GM21515 (cell line): ENCODE measurements around the gene UXS1.

Experiments
- ATAC-seq: cut with Tn5 transposase; IDR thresholded peaks from one replicate; pipeline ENCODE4 v1.9.1; 2021; ENCODE audit not compliant: unreplicated experiment

The UXS1 gene

DNA sequence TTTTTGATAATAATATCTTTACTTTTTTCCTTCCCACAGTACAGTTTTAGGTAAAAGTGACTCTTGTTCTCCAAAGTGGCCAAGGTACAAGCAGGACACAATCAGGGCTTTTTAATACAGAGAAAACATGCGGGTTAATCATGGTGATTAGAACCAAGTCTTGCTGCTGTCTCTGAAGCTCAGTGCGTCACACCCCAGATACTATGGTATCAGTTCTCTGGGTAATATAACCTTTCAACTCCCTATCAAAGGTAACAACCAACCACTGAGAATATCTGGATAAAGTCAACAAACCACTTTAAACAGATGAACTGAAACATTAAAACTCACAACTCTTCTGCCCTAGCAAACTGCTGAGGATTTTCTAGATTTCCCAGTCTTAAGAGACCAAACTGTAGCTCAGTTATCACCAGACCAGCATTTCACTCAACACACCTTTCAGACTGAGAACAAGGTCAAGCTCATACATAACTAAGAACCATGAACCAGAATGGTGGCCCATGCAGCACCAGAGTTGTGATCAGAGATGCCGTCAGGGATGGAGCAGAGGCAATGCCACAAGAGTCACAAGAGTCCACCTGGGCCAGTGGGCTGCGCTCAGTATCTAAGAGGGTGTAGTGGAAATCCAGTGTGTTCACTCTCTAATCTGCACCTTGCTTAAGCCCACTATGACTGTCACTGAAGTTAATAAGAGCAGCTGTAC is 103.0 kb downstream of the UXS1 start:
- no peak for ATAC-seq

DNA sequence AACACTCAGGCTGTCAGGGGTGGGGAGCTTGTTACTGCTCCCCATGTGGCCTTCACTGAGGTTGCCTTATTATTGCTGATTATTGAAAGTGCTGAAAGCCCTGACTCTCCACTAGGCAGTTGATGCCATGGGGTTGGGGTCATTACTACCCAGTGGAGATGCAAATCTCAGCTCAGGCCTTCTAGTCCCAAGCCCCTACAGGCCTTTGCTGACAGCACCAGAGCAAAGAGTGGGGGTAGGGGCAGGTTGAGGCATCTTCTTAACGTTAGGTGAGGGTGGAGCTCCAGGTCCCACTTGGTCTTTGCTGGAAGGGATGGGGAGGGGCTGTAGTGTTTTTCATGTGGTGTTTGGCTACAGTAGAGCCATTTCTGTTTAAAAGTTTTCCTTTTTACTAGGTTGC is 104.5 kb downstream of the UXS1 start:
- no peak for ATAC-seq

DNA sequence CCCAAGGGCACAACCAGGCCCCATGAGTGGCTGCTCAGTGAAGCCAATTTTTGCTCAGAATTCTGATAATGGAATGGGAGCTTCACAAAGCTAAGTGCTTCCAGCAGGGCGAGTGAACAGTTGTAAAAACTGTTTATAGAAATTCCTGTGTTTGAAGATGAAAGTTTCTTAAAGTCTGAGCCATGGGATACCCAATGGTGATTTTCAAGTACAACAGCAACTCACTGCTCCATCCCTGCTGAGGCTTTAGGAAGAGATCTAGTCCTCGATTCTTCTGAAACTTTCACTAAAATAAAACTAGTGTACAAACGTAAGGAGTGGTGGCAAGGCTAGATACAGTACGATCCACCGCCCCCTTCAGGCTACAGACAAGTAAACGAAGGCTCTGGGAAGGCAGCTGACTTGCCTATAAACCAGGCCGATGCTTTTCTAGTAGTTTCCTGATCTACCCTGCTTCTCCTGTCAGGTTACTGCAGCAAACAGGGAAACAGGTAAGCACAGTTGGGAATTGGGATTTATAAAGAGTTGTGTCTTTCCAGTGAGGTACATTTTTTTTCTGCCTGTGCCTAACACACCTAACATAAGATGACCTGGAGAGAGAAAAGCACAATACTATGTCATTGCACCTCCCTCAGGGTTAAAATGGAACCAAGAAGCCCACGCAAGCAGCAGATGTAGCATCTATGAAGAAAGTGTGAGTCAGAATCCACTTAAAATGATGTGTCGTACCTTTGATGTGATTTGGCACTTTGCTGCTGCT is 108.7 kb downstream of the UXS1 start:
- ATAC-seq, result no peak

GRCh38 chr2:106080959-106081358 is 113.1 kb downstream of the UXS1 start:
- no peak for ATAC-seq

- no peak for ATAC-seq
Observed at GRCh38 chr2:106078096-106078495, 116.0 kb downstream of the UXS1 start.

- ATAC-seq, result no peak
Observed at GRCh38 chr2:106076941-106077340, 117.2 kb downstream of the UXS1 start.

- ATAC-seq, result no peak
Observed at GRCh38 chr2:106075048-106075447, 119.1 kb downstream of the UXS1 start.

DNA sequence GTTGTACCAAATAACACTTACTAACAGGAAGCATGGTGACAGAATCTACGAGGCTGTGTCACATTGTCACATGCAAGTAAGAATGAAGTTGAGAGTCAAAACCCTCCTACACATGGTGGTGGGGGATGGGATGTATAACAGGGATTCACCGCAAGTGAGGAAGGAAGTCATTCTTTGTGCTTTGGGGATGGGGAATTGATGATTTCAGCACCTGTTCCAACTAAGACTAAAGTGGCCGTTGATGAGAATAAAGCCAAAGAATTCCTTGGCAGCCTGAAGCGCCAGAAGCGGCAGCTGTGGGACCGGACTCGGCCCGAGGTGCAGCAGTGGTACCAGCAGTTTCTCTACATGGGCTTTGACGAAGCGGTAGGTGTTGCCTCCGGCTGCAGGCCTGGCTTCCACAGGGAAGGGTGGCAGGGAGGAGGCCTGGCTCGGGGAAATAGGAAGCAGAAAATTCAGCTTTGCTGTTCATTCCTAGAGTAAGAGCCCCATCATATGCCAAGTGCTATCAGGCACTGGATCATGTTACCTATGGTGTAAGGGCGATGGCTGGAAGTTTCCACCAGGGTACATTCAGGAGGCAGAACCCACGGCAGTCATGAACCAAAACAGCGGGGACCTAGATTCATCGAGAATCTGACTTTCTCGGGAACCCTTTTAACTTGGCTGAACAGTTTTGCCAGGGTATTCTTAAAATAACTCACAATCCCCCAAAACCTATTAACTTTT is 120.3 kb downstream of the UXS1 start:
- no peak for ATAC-seq

DNA sequence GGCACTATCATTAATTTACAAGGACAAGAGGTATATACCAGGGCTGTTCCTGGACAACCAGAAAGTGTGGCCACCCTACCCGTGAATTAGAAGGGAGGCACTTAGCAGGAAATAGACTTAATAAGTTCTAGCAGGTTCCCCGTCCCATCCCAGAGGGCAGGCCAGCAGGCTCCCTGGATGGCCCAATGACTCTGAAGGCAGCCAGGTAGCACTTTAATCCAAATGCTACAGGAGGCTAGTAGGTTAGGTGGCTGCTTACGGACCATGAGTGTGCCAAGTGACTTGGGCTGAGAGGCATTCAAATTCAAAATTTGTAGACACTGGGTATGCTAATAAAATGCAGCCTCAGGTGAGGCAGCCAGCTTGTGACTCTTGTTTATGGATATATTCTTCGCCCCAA is 123.9 kb downstream of the UXS1 start:
- no peak for ATAC-seq

DNA sequence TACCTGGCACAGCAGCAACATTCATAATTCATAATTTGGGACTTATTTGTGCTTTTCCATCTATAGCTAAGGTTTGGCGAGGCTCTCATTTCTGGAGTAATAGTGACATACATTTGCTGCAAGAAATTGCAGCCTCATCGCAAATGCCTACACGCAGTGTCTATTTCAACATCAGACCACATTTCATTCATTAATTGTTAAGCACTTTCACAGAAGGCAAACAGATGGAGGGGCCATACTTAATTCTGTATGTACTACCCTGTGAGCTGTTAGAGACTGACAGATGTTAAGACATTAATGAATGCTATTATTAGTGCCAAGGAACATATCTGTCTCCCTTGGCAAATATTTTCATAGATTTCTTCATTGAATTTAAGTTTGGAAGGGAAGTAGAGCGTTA is 125.7 kb downstream of the UXS1 start:
- no peak for ATAC-seq

DNA sequence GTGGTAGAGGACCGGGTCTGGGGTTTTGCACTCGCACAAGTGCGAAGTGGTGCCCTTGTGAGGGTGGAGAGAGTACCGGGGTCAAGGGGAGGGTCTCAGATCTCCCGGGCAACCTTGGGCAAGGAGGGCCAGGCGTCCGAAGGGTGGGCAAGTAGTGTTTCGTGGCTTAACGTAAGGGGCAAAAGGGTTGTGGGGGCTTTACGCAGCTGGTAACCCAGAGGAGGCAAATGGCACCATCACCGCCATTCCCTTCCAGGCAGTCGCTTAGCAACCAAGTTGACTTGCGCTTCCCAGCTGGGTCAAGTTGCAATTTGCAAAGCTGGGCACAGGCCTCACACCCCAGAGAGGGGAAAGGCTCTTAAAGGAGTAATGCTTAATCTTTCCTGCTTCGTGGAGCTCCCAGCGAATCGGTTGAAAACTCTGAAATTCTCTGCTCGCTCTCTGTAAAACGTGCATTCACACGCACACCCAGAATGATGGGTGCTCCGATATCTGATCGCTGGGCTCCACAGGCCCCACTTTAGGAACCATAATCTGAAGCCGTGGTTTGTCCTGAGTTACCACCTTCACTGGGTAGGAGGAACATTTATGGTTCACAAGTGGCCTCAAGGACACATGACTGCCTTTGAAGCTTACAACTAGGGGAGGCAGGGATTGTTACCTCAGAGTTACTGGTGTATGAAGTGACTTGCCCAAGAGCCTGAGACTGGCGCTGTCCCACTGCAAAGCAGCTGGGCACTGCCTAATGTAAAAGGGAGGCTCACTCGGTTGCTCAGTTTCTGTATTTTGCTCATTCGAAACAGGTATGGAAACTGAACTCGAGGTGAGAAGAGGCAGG is 127.9 kb downstream of the UXS1 start:
- ATAC-seq, result no peak

DNA sequence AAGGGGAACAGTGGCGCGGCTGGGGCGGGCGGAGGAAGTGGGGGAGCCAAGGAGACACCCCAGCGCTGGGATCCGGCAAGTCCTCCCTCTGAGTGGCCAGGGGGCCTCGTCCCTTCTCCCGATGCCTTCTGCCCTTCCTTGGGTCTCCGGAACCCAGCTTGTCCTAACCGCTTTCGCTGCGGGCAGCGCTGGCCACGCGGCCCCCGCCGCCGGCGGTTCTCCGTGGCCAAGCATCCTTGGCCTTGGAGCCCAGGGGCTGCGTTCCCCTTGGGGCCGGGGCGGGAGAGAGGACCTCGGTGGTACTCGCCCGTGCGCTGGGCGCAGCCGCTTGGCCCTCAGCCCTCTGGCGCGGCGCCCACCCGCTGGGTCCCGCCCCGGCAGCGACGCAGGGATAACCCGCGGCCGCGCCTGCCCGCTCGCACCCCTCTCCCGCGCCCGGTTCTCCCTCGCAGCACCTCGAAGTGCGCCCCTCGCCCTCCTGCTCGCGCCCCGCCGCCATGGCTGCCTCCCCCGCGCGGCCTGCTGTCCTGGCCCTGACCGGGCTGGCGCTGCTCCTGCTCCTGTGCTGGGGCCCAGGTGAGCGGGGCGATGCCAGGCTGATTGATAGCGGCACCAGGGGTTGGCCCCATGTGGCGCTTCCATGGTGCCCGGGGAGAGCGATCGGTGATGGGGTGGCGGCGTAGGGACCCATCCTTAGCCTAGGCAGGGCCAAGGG is 128.7 kb downstream of the UXS1 start:
- ATAC-seq, result no peak

- no peak for ATAC-seq
Observed at GRCh38 chr2:106063181-106063580, 130.9 kb downstream of the UXS1 start.

DNA sequence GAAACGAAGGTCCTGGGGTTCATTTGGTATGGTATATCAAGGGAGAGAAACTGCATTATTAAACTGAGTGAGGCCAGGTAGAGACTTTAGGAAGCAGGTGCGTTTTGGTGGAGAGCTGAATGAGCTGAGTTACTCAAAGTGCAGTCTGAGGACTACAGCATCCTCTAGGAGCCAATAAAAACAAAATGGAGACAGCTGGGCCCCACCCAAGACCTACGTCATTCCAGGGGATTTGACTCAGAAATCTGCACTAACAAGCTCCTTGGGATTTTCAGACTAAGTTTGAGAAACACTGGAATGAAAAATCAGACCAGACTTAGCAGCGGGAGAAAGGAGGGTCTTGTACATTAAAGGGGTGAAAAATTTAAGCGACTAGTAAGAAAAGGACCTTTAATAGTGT is 131.5 kb downstream of the UXS1 start:
- ATAC-seq, result no peak

DNA sequence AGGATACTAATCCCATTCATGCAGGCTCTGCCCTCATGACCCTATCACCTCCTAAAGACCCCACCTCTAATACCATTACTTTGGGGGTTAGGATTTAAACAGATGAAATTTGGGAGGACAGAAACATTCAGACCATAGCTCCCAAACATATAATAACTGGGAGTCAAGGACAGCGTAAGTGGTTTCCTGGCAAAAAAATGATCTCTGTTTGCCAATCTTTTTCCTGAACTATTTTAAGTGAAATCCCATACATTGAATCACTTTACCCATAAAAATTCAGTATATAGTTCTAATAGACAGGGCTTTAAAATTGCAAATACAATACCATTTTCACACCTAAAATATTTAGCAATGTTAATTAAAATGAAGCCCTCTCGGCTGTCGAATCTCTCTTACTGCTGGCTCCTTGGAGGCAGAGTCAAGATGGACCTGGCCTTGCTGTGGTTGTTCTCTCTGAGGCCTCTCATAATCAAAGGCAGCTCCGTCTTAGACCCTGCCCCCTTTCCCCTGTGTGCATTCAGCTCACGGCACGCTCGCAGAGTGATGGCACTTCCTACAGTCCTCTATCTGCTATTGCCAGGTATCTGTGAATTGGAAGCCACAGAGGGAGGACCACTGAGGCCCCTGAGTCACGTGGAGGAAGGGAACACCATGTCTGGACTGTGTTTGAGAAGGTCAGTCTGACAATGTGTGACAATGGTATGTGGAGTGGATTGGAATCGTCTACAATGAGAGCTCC is 132.3 kb downstream of the UXS1 start:
- no peak for ATAC-seq

DNA sequence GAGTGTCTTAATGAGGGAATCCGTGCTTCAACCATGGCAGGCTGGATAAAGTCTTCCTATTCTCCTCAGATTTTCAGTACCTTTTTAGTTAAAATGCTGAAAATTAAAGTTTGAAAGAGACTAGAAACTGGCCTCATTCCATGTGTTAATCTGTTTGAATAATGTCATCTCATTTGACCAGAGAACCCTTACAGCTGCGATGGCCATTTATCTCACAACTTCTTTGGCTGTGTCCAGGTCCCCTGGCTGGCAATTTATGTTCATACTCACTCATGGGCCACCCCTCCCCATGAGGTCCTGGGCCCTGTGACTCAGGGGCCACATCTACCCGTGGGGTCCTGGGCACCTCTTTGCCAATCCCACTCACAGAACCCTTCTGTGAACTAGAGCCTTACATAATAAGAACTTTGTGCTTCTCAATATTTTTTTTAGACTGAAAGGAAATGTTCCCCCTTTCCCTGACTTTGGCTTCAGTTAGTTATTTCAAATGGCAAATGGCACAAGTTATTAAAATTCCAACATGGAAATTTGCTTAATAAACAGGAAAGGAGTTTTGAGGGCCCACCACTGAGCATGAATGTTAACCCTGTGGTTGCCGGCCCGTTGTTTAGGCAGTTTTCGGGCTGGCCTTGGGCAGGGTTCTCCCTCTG is 134.6 kb downstream of the UXS1 start:
- ATAC-seq, result no peak

DNA sequence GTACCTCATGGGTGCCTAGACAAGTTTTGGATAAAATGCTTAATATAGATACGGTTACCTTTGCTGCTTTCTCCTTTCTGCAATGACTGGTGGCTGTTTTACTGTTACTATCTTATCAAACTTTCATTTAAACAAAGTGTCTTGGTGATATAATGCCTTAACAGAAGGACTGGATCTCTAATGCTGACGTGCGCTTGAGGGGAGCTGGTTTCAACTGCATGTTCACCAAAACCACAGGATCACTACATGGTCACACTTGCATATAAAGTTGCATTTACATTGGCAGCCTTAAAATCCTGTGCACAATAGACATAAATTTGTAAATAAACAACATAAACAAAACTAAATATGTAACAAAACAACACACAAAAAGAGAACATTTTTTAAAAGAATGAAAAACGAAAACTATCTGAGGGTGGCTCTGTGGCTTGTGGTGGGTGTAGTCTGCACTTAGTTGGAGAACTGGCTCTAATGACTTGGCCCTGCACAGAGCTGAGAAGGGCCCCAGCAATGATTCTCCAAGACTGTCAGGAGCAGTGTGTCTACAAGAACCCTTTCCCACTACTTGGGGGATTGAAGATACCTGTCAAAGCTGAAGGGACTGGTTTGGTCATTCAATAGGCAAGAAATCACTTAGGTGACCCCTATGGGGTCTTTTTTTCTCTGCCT is 135.5 kb downstream of the UXS1 start:
- ATAC-seq, result no peak

DNA sequence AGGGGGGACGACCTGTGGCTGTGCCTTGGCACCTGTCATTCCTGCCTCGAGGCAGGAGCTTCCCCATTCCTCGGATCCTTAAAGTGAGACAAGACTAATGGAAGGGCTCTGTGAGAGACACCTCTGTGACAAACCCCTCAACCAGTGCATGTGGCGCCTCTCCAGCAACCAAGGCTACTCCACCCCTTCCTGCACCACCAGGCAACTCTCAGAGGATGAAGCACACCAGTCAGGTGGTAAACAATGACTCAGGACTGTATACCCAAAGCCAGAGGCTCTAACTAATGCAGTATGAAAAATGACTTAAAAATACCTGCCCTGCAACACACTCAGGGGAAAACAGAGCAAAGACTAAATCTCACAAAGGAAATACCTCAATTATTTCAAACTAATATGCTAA is 136.9 kb downstream of the UXS1 start:
- no peak for ATAC-seq
